Activated CD4-positive, alpha-beta memory T cell treated with anti-CD3 and anti-CD28 coated beads, Interleukin-2, amount 10 ng/mL, durations not matched to agents 7 days and 5 days (primary cell): ENCODE results near the gene RMND5B. TPM values are rescaled to one million over a fixed set of nuclear protein-coding genes. Genes with fewer than 3 reads are reported as not detected.
A peak's percentile ranks its signal among the peaks of the same experiment; 100 is the strongest.

Experiments
- CTCF ChIA-PET: fragments of 350-600 bp; sonication (Branson Sonifier 250); formaldehyde crosslinking; loops from one replicate; lab custom pipeline; 2021; ENCODE audit warnings: antibody characterized with exemption, inconsistent platforms; lab: Charles Lee
- POLR2A ChIA-PET: fragments of 350-600 bp; sonication (Branson Sonifier 250); formaldehyde crosslinking; loops from one replicate; lab custom pipeline; 2021; ENCODE audit warnings: antibody characterized with exemption; lab: Charles Lee
- DNase-seq: peaks from one replicate; pipeline ENCODE4 v3.0.0-alpha.2; 2020
- H3K27ac Mint-ChIP-seq: one replicate; pipeline ENCODE4 v1.8.0; 2021; ENCODE audit warnings: mild to moderate bottlenecking, mixed read lengths
- H3K27me3 Mint-ChIP-seq: one replicate; pipeline ENCODE4 v1.8.0; 2021; ENCODE audit warnings: mixed read lengths
- H3K36me3 Mint-ChIP-seq: one replicate; pipeline ENCODE4 v1.8.0; 2021; ENCODE audit warnings: low read depth, mixed read lengths
- H3K4me1 Mint-ChIP-seq: one replicate; pipeline ENCODE4 v1.8.0; 2021; ENCODE audit warnings: mixed read lengths
- H3K4me3 Mint-ChIP-seq: one replicate; pipeline ENCODE4 v1.8.0; 2021; ENCODE audit warnings: mild to moderate bottlenecking, mixed read lengths
- H3K9me3 Mint-ChIP-seq: one replicate; pipeline ENCODE4 v1.8.0; 2021; ENCODE audit warnings: mixed read lengths
- total RNA-seq, 2 experiments: library from RNA; stranded (reverse); gene quantifications; one replicate each; pipeline ENCODE4 v1.2.3, GENCODE V29; 2021

RMND5B gene
- total RNA-seq, 2 experiments from 2014 or later, result 17.0 to 19.3 TPM

- peak; percentile 92 for DNase-seq
- no peak overlapping the region for H3K27ac Mint-ChIP-seq
- ChIA-PET POLR2A (no interaction called here), CTCF (interaction anchor here (0.6 to 2.5 kb wide), 3 partner anchors 9 to 88 kb away, joined by 3 to 26 read pairs (median 3); no protein-coding TSS in a partner anchor)
- no peaks in the 10 kb centered on the region for H3K36me3 Mint-ChIP-seq
- H3K4me1 Mint-ChIP-seq, result peaks cover 6% of the 10 kb centered on the region
- no peak overlapping the region for H3K4me3 Mint-ChIP-seq
- H3K9me3 Mint-ChIP-seq, result no peaks in the 10 kb centered on the region
- peaks cover 8% of the 10 kb centered on the region for H3K27me3 Mint-ChIP-seq
Measured at GRCh38 chr5:178163772-178164735, 33.2 kb downstream of the RMND5B start.

GRCh38 chr5:178165581-178165980 lies 34.8 kb downstream of the RMND5B start:
- H3K4me1 Mint-ChIP-seq, result peaks cover 6% of the 10 kb centered on the region
- H3K27ac Mint-ChIP-seq, result no peak overlapping the region
- no peak for DNase-seq
- H3K27me3 Mint-ChIP-seq, result peaks cover 18% of the 10 kb centered on the region
- H3K36me3 Mint-ChIP-seq, result no peaks in the 10 kb centered on the region
- H3K4me3 Mint-ChIP-seq, result no peak overlapping the region
- POLR2A ChIA-PET, result interaction anchor here (0.6 kb wide), 1 partner anchor 39 kb away, joined by 3 read pairs; the partner anchor contains the start of gene HNRNPAB
- CTCF ChIA-PET, result no interaction called here
- no peaks in the 10 kb centered on the region for H3K9me3 Mint-ChIP-seq

GRCh38 chr5:178170455-178170854 lies 39.6 kb downstream of the RMND5B start:
- no peak for DNase-seq
- Mint-ChIP-seq H3K4me1 (no peaks in the 10 kb centered on the region), H3K36me3 (no peaks in the 10 kb centered on the region), H3K4me3 (no peak overlapping the region), H3K27me3 (peaks cover 12% of the 10 kb centered on the region), H3K9me3 (no peaks in the 10 kb centered on the region), H3K27ac (no peak overlapping the region)
- ChIA-PET POLR2A (no interaction called here), CTCF (no interaction called here)

GRCh38 chr5:178174456-178174855 lies 43.6 kb downstream of the RMND5B start:
- ChIA-PET CTCF (no interaction called here), POLR2A (no interaction called here)
- no peak overlapping the region for H3K4me3 Mint-ChIP-seq
- H3K4me1 Mint-ChIP-seq, result no peaks in the 10 kb centered on the region
- peaks cover 13% of the 10 kb centered on the region for H3K27me3 Mint-ChIP-seq
- no peak overlapping the region for H3K27ac Mint-ChIP-seq
- H3K9me3 Mint-ChIP-seq, result no peaks in the 10 kb centered on the region
- no peaks in the 10 kb centered on the region for H3K36me3 Mint-ChIP-seq
- no peak for DNase-seq

GRCh38 chr5:178176791-178177190 lies 46.0 kb downstream of the RMND5B start:
- Mint-ChIP-seq H3K4me1 (no peaks in the 10 kb centered on the region), H3K27ac (no peak overlapping the region), H3K36me3 (no peaks in the 10 kb centered on the region), H3K27me3 (peaks cover 7% of the 10 kb centered on the region), H3K4me3 (no peak overlapping the region), H3K9me3 (no peaks in the 10 kb centered on the region)
- ChIA-PET CTCF (no interaction called here), POLR2A (no interaction called here)
- DNase-seq, result no peak

DNA sequence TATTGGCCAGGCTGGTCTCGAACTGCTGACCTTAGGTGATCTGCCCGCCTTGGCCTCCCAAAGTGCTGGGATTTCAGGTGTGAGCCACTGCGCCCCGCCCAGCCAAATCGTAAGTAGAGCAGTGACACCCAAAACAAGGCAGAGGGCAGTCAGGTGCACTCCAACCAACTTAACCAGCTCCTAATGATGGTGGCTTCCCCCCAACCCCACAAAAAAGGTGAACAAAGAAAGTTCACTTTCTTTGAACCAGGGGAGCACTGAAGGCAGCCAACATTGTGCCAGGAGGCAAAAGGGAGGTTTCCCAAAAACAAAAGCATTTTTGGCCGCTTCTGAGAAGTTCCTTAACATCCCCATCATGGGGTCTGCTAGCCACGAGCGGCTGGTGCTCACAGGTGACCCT lies 46.8 kb downstream of the RMND5B start:
- peaks cover 7% of the 10 kb centered on the region for H3K4me1 Mint-ChIP-seq
- H3K9me3 Mint-ChIP-seq, result no peaks in the 10 kb centered on the region
- H3K27me3 Mint-ChIP-seq, result peaks cover 7% of the 10 kb centered on the region
- ChIA-PET POLR2A (no interaction called here), CTCF (no interaction called here)
- no peak overlapping the region for H3K4me3 Mint-ChIP-seq
- no peak for DNase-seq
- no peak overlapping the region for H3K27ac Mint-ChIP-seq
- no peaks in the 10 kb centered on the region for H3K36me3 Mint-ChIP-seq

DNA sequence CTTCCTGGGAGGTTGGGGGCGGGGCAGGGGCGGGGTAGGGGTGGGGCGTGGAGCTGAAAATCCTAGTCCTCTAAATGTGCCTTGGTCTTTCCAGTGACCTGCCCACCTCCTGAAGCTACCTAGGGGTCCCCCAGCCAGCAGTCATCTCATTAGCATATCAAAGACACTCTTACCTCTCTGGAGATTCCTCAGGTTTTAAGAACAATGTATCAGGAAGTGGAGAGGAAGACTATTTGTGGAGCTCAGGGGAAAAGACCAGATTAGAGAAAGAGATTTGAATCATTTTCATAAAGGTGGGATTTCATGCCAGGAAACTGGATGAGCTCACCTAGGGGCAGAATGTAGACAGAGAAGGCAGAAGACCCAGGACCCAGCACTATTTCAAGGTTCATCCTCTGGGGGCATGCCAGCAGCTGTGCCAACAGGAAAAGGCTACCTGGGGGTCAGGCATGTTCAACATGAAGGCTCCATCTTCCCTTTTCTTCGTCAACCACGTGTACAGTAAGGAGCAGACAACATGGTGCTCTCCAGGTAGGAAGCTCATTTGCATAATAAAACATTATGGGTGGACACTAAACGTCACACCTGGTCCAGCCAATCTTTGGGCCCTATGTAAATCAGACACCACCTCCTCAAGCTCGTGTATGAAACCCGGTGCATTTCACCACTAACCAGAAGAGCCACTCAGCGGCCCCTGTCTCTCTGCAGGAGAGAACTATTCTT lies 49.5 kb downstream of the RMND5B start:
- ChIA-PET POLR2A (no interaction called here), CTCF (interaction anchor here (1.5 kb wide), 1 partner anchor 9 kb away, joined by 4 read pairs; no protein-coding TSS in a partner anchor)
- no peaks in the 10 kb centered on the region for H3K9me3 Mint-ChIP-seq

GRCh38 chr5:178182158-178182876 lies 51.5 kb downstream of the RMND5B start:
- Mint-ChIP-seq H3K9me3 (no peaks in the 10 kb centered on the region), H3K4me3 (no peak overlapping the region)

More for the DNA sequence above, 49.5 kb downstream of the RMND5B start:
- no peak for DNase-seq
- Mint-ChIP-seq H3K4me1 (peaks cover 7% of the 10 kb centered on the region), H3K4me3 (no peak overlapping the region), H3K36me3 (no peaks in the 10 kb centered on the region), H3K27me3 (peaks cover 7% of the 10 kb centered on the region), H3K27ac (no peak overlapping the region)

GRCh38 chr5:178186427-178186826 lies 55.6 kb downstream of the RMND5B start:
- ChIA-PET POLR2A (interaction anchor here (1.2 kb wide), 1 partner anchor 18 kb away, joined by 6 read pairs; the partner anchor contains the start of gene HNRNPAB), CTCF (no interaction called here)

More at GRCh38 chr5:178182158-178182876, 51.5 kb downstream of the RMND5B start:
- Mint-ChIP-seq H3K4me1 (peaks cover 7% of the 10 kb centered on the region), H3K36me3 (no peaks in the 10 kb centered on the region), H3K27ac (no peak overlapping the region), H3K27me3 (peaks cover 7% of the 10 kb centered on the region)
- POLR2A ChIA-PET, result interaction anchor here (1.3 kb wide), 1 partner anchor 22 kb away, joined by 5 read pairs; the partner anchor contains the start of gene HNRNPAB
- no peak for DNase-seq
- CTCF ChIA-PET, result no interaction called here

GRCh38 chr5:178187014-178187413 lies 56.2 kb downstream of the RMND5B start, which contains the start of gene GMCL2:
Gene GMCL2 (minus strand): TSS chr5:178187371. CDS start chr5:178187299, 72 bp downstream.
- DNase-seq, result no peak
- Mint-ChIP-seq H3K27me3 (peaks cover 11% of the 10 kb centered on the region), H3K9me3 (no peaks in the 10 kb centered on the region), H3K4me3 (no peak within 1 kb of the TSS), H3K4me1 (peaks cover 5% of the 10 kb centered on the region), H3K36me3 (no peaks in the 10 kb centered on the region), H3K27ac (no peak within 1 kb of the TSS)
- POLR2A ChIA-PET, result interaction anchor here (1.2 kb wide), 1 partner anchor 17 kb away, joined by 6 read pairs; the partner anchor contains the start of gene HNRNPAB
- CTCF ChIA-PET, result no interaction called here

More at GRCh38 chr5:178186427-178186826, 55.6 kb downstream of the RMND5B start:
- Mint-ChIP-seq H3K4me1 (peaks cover 7% of the 10 kb centered on the region), H3K4me3 (no peak overlapping the region), H3K27me3 (peaks cover 9% of the 10 kb centered on the region), H3K9me3 (no peaks in the 10 kb centered on the region), H3K36me3 (no peaks in the 10 kb centered on the region), H3K27ac (no peak overlapping the region)
- no peak for DNase-seq

- H3K4me1 Mint-ChIP-seq, result peaks cover 14% of the 10 kb centered on the region
- no peaks in the 10 kb centered on the region for H3K36me3 Mint-ChIP-seq
- CTCF ChIA-PET, result interaction anchor here (1.2 kb wide), 1 partner anchor 9 kb away, joined by 4 read pairs; no protein-coding TSS in a partner anchor
- POLR2A ChIA-PET, result no interaction called here
- DNase-seq, result no peak
- no peaks in the 10 kb centered on the region for H3K9me3 Mint-ChIP-seq
- no peak overlapping the region for H3K4me3 Mint-ChIP-seq
- no peak overlapping the region for H3K27ac Mint-ChIP-seq
- peaks cover 28% of the 10 kb centered on the region for H3K27me3 Mint-ChIP-seq
Measured at GRCh38 chr5:178189433-178189832, 58.6 kb downstream of the RMND5B start.

DNA sequence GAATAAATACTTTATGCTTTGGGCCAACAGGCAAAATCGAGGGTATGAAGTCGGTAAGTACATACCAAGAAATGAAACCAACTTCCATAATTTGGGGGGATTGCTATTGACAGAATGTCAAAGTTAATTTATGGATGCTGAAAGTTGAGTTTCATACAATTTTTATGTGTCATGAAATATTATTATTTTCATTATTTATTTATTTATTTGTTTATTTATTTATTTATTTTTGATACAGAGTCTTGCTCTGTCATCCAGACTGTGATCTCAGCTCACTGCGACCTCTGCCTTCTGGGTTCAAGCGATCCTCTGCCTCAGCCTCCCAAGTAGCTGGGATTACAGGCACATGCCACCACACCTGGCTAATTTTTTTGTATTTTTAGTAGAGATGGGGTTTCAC lies 60.8 kb downstream of the RMND5B start:
- H3K4me3 Mint-ChIP-seq, result no peak overlapping the region
- H3K9me3 Mint-ChIP-seq, result no peaks in the 10 kb centered on the region
- H3K27me3 Mint-ChIP-seq, result peaks cover 34% of the 10 kb centered on the region
- POLR2A ChIA-PET, result no interaction called here
- H3K4me1 Mint-ChIP-seq, result peaks cover 14% of the 10 kb centered on the region
- CTCF ChIA-PET, result interaction anchor here (0.6 kb wide), 1 partner anchor 34 kb away, joined by 5 read pairs; no protein-coding TSS in a partner anchor
- no peak overlapping the region for H3K27ac Mint-ChIP-seq
- DNase-seq, result no peak
- H3K36me3 Mint-ChIP-seq, result no peaks in the 10 kb centered on the region
